HG02642 (cell line): ENCODE results near the gene ROBO4.

Source experiments
- ATAC-seq: cut with Tn5 transposase; IDR thresholded peaks from one replicate; pipeline ENCODE4 v1.9.1; 2021; ENCODE audit warnings: mild to moderate bottlenecking; ENCODE audit not compliant: unreplicated experiment, poor library complexity

Gene ROBO4

GRCh38 chr11:124920356-124920755, 22.7 kb upstream of the ROBO4 start:
- ATAC-seq = no peak

- no peak for ATAC-seq
Observed at GRCh38 chr11:124919898-124920297, 22.2 kb upstream of the ROBO4 start.

DNA sequence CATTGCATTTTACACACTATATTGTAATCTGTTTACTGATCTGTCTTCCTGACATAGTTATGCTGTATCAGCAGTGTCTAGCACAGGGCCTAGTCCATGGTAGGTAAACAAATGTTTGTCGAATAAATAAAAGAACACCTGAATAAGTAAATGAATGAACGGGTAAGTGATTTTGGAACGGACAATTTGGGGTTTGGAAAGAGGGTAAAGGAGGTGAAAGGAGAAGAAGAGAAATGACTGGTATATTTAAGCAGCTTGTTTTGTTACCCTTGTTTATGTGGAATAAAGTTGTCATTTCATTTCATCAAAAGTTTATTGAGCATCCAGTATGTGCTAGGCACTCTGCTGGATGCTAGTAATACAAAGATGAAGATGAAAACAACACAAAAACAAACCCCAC, 21.3 kb upstream of the ROBO4 start, which contains the start of gene HEPN1:
HEPN1 (plus strand) TSS at position 301 of the 400 bp plus-strand sequence.
- ATAC-seq = no peak

DNA sequence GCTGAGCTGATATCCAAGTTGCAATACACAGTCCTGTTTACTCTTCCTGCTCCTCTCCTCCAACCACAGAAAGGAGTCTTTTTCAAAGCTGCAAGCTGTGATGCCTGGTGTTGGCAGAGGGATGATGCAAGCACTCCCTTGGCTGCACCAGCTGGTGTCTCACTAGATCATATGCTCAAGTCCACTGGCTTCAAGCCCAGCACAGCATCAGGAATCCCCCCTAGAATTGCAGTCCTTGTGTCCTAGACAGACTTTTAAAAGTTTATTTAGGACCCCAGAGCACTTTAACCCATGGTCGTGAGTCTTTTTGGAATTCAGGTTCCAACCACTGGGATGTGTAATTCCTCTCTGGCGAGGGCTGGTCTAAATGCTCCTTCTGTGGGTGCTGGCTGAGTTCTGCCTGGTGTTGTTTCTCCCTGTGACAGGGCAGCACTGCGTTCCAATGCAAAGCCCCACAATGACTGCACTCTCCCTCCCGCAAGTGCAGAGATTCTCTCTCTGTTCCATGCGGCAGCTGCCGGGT, 19.5 kb upstream of the ROBO4 start:
- ATAC-seq = no peak

GRCh38 chr11:124916370-124916710, 18.7 kb upstream of the ROBO4 start:
- ATAC-seq = no peak

DNA sequence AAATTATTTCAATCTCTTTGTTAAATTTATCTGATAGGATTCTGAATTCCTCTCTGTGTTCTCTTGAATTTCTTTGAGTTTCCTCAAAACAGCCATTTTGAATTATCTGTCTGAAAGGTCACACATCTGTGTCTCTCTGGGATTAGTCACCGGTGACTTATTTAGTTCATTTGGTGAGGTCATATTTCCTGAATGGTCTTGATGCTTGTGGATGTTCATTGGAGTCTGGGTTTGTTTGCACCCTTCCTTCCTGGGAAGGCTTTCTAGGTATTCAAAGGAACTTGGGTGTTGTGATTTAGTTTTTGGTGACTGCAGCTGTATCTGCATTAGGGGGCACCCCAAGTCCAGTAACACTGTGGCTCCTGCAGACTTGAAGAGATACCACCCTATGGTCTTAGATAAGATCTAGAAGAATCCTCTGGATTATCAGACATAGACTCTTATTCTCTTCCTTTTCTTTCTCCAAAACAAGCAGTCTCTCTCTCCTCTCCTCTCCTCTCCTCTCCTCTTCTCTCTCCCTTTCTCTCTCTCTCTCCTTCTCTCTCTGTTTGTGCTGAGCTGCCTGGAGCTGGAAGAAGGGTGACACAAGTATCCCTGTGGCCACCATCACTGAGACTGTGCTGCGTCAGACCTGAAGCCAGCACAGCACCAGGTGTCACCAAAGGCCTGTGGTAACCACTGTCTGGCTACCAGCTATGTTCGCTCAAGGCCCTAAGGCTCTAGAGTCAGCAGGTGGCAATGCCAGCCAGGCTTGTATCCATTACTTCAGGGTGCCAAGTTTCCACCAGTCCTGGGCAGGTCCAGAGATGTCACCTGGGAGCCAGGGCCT, 18.1 kb upstream of the ROBO4 start:
- ATAC-seq = no peak

GRCh38 chr11:124902616-124903015, 5.0 kb upstream of the ROBO4 start:
- ATAC-seq = no peak

DNA sequence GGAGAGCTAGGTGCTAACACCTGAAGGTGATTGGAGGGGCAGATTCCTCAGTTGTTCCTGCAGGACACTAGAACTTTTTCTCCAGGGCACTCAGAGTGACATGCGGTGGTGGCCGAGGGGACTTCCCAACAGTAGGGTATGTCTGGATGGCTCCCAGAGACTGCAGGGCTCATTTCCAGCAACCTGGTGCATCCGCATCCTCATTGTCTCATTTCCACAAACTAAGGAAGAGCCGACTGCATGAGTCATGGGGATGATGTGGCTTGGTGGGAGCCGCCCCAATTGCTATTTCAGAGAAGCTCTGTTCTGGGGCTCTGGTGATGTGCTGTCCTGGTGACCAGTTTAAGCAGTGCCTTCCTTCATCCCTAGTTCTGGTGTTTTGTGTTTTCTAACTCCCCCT, 2.8 kb upstream of the ROBO4 start:
- no peak for ATAC-seq

DNA sequence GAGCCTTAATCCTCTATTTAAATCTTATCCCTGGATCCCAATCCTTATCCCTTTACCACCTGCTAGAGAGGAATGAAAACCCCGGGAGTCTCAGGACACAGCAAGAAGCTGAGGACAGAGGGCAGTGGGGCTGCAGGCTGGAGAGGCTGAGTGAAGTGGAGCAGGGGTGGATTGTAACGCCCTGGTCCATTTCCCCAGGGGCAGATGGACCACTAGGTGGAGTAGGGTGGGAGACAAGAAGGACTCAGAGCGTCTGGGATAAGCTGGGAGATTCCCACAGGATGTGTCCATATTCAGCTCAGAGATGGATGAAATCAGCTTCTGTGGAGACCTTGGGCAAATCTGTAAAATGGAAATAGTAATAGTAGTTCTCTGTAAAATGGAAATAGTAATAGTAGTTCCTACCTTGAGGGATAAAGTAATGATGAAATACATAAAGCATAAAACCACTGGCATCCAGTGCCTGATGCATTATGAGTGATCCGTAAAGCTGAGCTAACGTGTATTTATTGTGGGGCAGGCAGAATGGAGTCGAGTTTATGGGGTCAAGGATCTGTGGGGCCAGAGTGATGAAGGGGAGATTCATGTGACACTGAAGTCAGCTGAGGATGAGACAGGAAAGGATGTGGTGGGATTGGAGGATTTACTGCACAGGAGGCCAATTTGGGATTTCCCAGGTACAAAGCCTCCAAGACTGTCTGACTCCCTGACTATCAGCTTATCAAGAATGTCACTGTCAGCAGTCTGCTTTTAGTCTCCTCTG, 1.9 kb upstream of the ROBO4 start:
- no peak for ATAC-seq

GRCh38 chr11:124898711-124899110, 1.0 kb upstream of the ROBO4 start:
- ATAC-seq = no peak

DNA sequence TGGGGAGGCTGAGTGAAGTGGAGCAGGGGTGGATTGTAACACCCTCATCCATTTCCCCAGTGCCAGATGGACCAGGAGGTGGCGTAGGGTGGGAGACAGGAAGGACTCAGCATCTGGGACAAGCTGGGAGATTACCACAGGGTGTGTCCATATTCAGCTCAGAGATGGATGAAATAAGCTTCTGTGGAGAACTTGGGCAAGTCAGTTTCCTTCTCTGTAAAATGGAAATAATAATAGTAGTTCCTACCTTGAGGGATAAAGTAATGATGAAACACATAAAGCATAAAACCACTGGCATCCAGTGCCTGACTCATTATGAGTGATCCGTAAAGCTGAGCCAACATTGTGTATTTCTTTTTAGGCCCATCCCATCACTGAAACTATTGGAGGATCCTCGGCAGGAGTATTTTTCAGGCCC, 607 bp upstream of the ROBO4 start:
- ATAC-seq = no peak

DNA sequence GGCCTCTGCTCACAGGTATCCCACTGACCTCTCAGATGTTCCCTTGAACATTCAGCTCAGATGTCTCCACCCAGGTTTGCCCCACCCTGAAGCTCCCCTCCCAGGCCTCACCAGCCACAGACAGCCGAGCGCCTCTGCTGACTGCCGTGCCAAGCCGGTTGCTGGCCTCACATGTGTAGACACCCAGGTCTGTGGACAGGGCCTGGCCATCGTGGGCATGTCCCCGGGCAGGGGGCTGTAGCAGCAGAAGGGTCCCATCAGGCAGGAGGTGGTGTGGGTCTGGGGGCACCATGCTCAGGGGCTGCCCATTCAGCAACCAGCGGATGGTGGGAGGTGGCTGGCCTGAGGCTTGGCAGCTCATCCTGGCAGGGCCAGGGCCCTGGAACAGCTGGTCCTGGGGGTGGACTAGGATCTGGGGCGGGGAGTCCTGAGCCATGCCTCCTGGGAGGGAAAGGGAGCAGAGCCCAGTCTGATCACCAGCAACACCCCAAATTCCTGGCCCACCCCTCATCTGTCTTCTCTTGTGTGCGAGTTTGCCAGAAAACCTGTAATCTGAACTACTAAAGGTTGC, 759 bp downstream of the ROBO4 start:
- no peak for ATAC-seq

- no peak for ATAC-seq
Observed at GRCh38 chr11:124896071-124896750, 1.5 kb downstream of the ROBO4 start.

- no peak for ATAC-seq
Observed at GRCh38 chr11:124895471-124895971, 2.1 kb downstream of the ROBO4 start.

GRCh38 chr11:124894606-124895430, 2.8 kb downstream of the ROBO4 start:
- ATAC-seq = no peak

- no peak for ATAC-seq
Observed at GRCh38 chr11:124893781-124894401, 3.8 kb downstream of the ROBO4 start.

- ATAC-seq = no peak
Observed at GRCh38 chr11:124892750-124893454, 4.8 kb downstream of the ROBO4 start.

DNA sequence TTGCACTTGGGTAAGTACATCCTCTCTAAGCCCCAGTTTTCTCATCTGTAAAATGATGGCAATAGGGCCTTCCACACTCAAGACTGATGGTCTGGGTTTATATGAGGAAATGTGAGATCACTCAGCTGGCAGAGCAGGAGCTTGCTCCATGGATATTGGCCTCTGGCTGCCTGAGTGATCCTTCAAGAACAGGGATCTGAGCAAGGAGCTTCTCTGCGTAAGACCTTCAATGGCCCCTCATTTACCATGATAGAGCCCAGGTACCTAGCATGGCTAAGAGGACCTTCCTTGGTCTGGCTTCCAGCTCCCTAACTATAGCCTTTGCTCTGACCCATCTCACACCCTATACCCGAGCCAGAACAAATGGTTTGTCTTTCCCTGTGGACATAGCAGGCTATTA, 5.5 kb downstream of the ROBO4 start:
- no peak for ATAC-seq
